ENCODE measurements around the gene ATP1B2. TPM values are rescaled to one million over a fixed set of nuclear protein-coding genes. Genes with fewer than 3 reads are reported as not detected.

ATP1B2 gene
- total RNA-seq, 1 donor from 2014 or later = 0.37 TPM

- Histone ChIP-seq H3F3A (ENCODE audit: low read depth) (peaks cover 17% of the 10 kb centered on the region), H4K20me1 (ENCODE audit: low read depth) (peaks cover 44% of the 10 kb centered on the region), H2AFZ (replicated peaks) (peak within 1 kb of the TSS; percentile 38), H3K9me3 (ENCODE audit: low read depth) (no peaks in the 10 kb centered on the region), H3K4me3 (peak within 1 kb of the TSS; percentile 71), H3K9ac (peak within 1 kb of the TSS; percentile 70), H3K4me1 (peaks cover 16% of the 10 kb centered on the region), H3K79me2 (ENCODE audit: low read depth) (peaks cover 47% of the 10 kb centered on the region), H3K4me2 (peak within 1 kb of the TSS; percentile 80), H3K36me3 (no peaks in the 10 kb centered on the region), H3K27me3 (no peaks in the 10 kb centered on the region), H3K27ac (peak within 1 kb of the TSS; percentile 82)
- H3K4me1 Mint-ChIP-seq = peaks cover 28% of the 10 kb centered on the region
- no peaks in the 10 kb centered on the region for H3K9me3 Mint-ChIP-seq
- H3K4me3 Mint-ChIP-seq = peak within 1 kb of the TSS; percentile 95
- H3K36me3 Mint-ChIP-seq = peaks cover 15% of the 10 kb centered on the region
- peaks cover 7% of the 10 kb centered on the region for H3K27me3 Mint-ChIP-seq (ENCODE audit: insufficient read depth, low read depth)
- H3K27ac Mint-ChIP-seq = peak within 1 kb of the TSS; percentile 84
- TF ChIP-seq EZH2phosphoT487 (IDR thresholded peaks at IDR 0.05) (no peak), EZH2 (IDR thresholded peaks at IDR 0.05) (no peak)
- TF ChIP-seq, protein P1, sequence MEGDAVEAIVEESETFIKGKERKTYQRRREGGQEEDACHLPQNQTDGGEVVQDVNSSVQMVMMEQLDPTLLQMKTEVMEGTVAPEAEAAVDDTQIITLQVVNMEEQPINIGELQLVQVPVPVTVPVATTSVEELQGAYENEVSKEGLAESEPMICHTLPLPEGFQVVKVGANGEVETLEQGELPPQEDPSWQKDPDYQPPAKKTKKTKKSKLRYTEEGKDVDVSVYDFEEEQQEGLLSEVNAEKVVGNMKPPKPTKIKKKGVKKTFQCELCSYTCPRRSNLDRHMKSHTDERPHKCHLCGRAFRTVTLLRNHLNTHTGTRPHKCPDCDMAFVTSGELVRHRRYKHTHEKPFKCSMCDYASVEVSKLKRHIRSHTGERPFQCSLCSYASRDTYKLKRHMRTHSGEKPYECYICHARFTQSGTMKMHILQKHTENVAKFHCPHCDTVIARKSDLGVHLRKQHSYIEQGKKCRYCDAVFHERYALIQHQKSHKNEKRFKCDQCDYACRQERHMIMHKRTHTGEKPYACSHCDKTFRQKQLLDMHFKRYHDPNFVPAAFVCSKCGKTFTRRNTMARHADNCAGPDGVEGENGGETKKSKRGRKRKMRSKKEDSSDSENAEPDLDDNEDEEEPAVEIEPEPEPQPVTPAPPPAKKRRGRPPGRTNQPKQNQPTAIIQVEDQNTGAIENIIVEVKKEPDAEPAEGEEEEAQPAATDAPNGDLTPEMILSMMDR (IDR thresholded peaks at IDR 0.05) = peak; percentile 60
- peak; percentile 100 for DNase-seq (ENCODE audit: low spot score)
These were observed 36.1 kb upstream of the ATP1B2 start, which contains the start of gene FXR2 for GRCh38 chr17:7614425-7615264. Gene FXR2, minus strand, starts transcription at chr17:7614897. Its CDS starts 365 bp downstream, at chr17:7614532.

GRCh38 chr17:7615265-7615747 is 35.4 kb upstream of the ATP1B2 start:
- Histone ChIP-seq H3K79me2 (ENCODE audit: low read depth) (peaks cover 41% of the 10 kb centered on the region), H3K36me3 (no peaks in the 10 kb centered on the region), H3K9me3 (ENCODE audit: low read depth) (no peaks in the 10 kb centered on the region), H3K9ac (no peak overlapping the region), H3K4me3 (peak overlapping the region; percentile 51), H2AFZ (replicated peaks) (peak overlapping the region; percentile 38), H3K27me3 (no peaks in the 10 kb centered on the region), H4K20me1 (ENCODE audit: low read depth) (peaks cover 38% of the 10 kb centered on the region), H3K4me2 (peak overlapping the region; percentile 68), H3K27ac (peak overlapping the region; percentile 48), H3K4me1 (peaks cover 16% of the 10 kb centered on the region), H3F3A (ENCODE audit: low read depth) (peaks cover 17% of the 10 kb centered on the region)
- Mint-ChIP-seq H3K27me3 (ENCODE audit: insufficient read depth, low read depth) (peaks cover 8% of the 10 kb centered on the region), H3K36me3 (peaks cover 15% of the 10 kb centered on the region), H3K9me3 (no peaks in the 10 kb centered on the region), H3K4me1 (peaks cover 28% of the 10 kb centered on the region), H3K27ac (peak overlapping the region; percentile 79), H3K4me3 (peak overlapping the region; percentile 94)
- TF ChIP-seq, protein P1 (IDR thresholded peaks at IDR 0.05) = no peak
- TF ChIP-seq EZH2phosphoT487 (IDR thresholded peaks at IDR 0.05) (no peak), EZH2 (IDR thresholded peaks at IDR 0.05) (no peak)
- DNase-seq (ENCODE audit: low spot score) = no peak

- Histone ChIP-seq H2AFZ (replicated peaks) (no peak overlapping the region), H3K79me2 (ENCODE audit: low read depth) (peaks cover 8% of the 10 kb centered on the region), H3K36me3 (no peaks in the 10 kb centered on the region), H3K4me3 (no peak overlapping the region), H3K9me3 (ENCODE audit: low read depth) (no peaks in the 10 kb centered on the region), H3F3A (ENCODE audit: low read depth) (peaks cover 17% of the 10 kb centered on the region), H3K9ac (no peak overlapping the region), H4K20me1 (ENCODE audit: low read depth) (peaks cover 5% of the 10 kb centered on the region), H3K27ac (no peak overlapping the region), H3K4me2 (no peak overlapping the region), H3K4me1 (peaks cover 1% of the 10 kb centered on the region), H3K27me3 (no peaks in the 10 kb centered on the region)
- H3K4me3 Mint-ChIP-seq = no peak overlapping the region
- H3K36me3 Mint-ChIP-seq = no peaks in the 10 kb centered on the region
- no peak for TF ChIP-seq EZH2phosphoT487 (IDR thresholded peaks at IDR 0.05)
- TF ChIP-seq, protein P1 (IDR thresholded peaks at IDR 0.05) = no peak
- no peak for TF ChIP-seq EZH2 (IDR thresholded peaks at IDR 0.05)
- H3K9me3 Mint-ChIP-seq = no peaks in the 10 kb centered on the region
- H3K4me1 Mint-ChIP-seq = peaks cover 5% of the 10 kb centered on the region
- H3K27ac Mint-ChIP-seq = no peak overlapping the region
- no peak for DNase-seq (ENCODE audit: low spot score)
- peaks cover 4% of the 10 kb centered on the region for H3K27me3 Mint-ChIP-seq (ENCODE audit: insufficient read depth, low read depth)
These were observed 32.1 kb upstream of the ATP1B2 start for GRCh38 chr17:7618608-7619007.

All from neural progenitor cell (in vitro differentiated cells).